Endodermal cell (in vitro differentiated cells): ENCODE data around the gene ORMDL3. TPM values are rescaled to one million over a fixed set of nuclear protein-coding genes. Genes with fewer than 3 reads are reported as not detected.

Experiments used
- DNase-seq: peaks from one replicate; pipeline ENCODE4 v3.0.0-alpha.2; 2017
- H3K27ac ChIP-seq: 2 replicates; pipeline ENCODE4 v1.5.1; 2013; ENCODE audit warnings: mild to moderate bottlenecking, low read depth, low read length, moderate library complexity
- H3K27me3 ChIP-seq: 2 replicates; pipeline ENCODE4 v1.6.1; 2013; ENCODE audit warnings: mild to moderate bottlenecking, low read length, moderate library complexity; ENCODE audit not compliant: insufficient read depth, control insufficient read depth, poor library complexity, severe bottlenecking
- H3K36me3 ChIP-seq: 2 replicates; pipeline ENCODE4 v1.7.0; 2013; ENCODE audit warnings: mild to moderate bottlenecking, low read length, moderate library complexity; ENCODE audit not compliant: control insufficient read depth, insufficient read depth
- H3K4me1 ChIP-seq: one replicate; pipeline ENCODE4 v1.7.0; 2013; ENCODE audit warnings: low read length; ENCODE audit not compliant: control insufficient read depth, insufficient read depth
- H3K4me3 ChIP-seq: 2 replicates; pipeline ENCODE4 v1.5.1; 2013; ENCODE audit warnings: mild to moderate bottlenecking, low read length, moderate library complexity
- H3K9ac ChIP-seq: 2 replicates; pipeline ENCODE4 v1.6.1; 2013; ENCODE audit warnings: mild to moderate bottlenecking, low read length, moderate library complexity; ENCODE audit not compliant: poor library complexity, severe bottlenecking; ENCODE audit errors: extremely low read depth
- H3K9me3 ChIP-seq: 2 replicates; pipeline ENCODE4 v1.6.1; 2013; ENCODE audit warnings: mild to moderate bottlenecking, low read length, moderate library complexity; ENCODE audit not compliant: control insufficient read depth
- H3K27ac Mint-ChIP-seq: 2 replicates; pipeline ENCODE4 v1.8.0; 2020; ENCODE audit warnings: mixed read lengths
- H3K27me3 Mint-ChIP-seq: 2 replicates; pipeline ENCODE4 v1.8.0; 2021; ENCODE audit warnings: mild to moderate bottlenecking, mixed read lengths; ENCODE audit not compliant: insufficient read depth
- H3K36me3 Mint-ChIP-seq: 2 replicates; pipeline ENCODE4 v1.8.0; 2020; ENCODE audit warnings: low read depth, mixed read lengths
- H3K4me1 Mint-ChIP-seq: 2 replicates; pipeline ENCODE4 v1.8.0; 2020; ENCODE audit warnings: mixed read lengths
- H3K4me3 Mint-ChIP-seq: 2 replicates; pipeline ENCODE4 v1.8.0; 2020; ENCODE audit warnings: mild to moderate bottlenecking, moderate library complexity, mixed read lengths
- H3K9me3 Mint-ChIP-seq: 2 replicates; pipeline ENCODE4 v1.8.0; 2020; ENCODE audit warnings: mild to moderate bottlenecking, mixed read lengths
- WGBS, 2 experiments: methylation state at CpG; one replicate each; pipeline versions ENCODE4 v1.1.5 to v1.1.7; 2013; ENCODE audit warnings: missing lambda C conversion rate in 2 of 2, mixed read lengths in 1 of 2; ENCODE audit not compliant: insufficient coverage in 1 of 2, insufficient read length in 1 of 2; 5-methylcytosine and 5-hydroxymethylcytosine counted together
- total RNA-seq, 2 donors: library from RNA; stranded (reverse); fragmentation: NEBNext Ultra II Directional in 1 of 2; extraction: Animal tissue kit (Norgen Biotek cat#: 25700) in 1 of 2; gene quantifications; 2 replicates in 1 of 2; 3 replicates in 1 of 2; pipeline ENCODE4 v1.2.1, GENCODE V29; 2021
- TF ChIP-seq, protein P1 (sequence below): fragments of 200-600 bp; sonication (generic); conservative IDR thresholded peaks from 2 replicates; pipeline ENCODE4 v1.5.0; 2021; ENCODE audit warnings: antibody characterized with exemption, mild to moderate bottlenecking

ORMDL3 gene
- total RNA-seq, 2 donors from 2014 or later: 77.7 to 83.8 TPM

DNA sequence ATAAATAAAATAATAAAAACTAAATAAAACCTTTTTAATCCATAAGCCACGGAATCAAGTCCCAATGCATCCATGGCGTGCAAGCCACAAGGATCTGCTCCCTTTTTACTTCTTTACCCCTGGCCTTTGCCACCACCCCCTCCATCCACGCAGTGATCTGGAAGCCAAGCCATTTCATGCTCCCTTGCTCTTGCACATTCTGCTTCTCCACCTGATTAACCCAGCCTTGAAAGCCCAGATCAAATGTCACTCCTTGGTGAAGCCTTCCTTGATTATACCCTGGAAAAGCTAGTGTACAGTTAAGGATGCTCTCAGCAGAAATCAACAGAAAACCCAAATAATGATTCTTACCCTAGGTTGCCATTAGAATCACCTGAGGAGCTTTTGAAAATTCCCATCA, 10.0 kb upstream of the ORMDL3 start:
- Histone ChIP-seq H3K4me3 (no peak overlapping the region), H3K4me1 (no peaks in the 10 kb centered on the region), H3K9me3 (no peaks in the 10 kb centered on the region), H3K27me3 (no peaks in the 10 kb centered on the region), H3K9ac (no peak overlapping the region), H3K36me3 (no peaks in the 10 kb centered on the region), H3K27ac (no peak overlapping the region)
- Mint-ChIP-seq H3K9me3 (no peaks in the 10 kb centered on the region), H3K36me3 (no peaks in the 10 kb centered on the region), H3K4me3 (no peak overlapping the region), H3K27me3 (peaks cover 3% of the 10 kb centered on the region), H3K4me1 (peaks cover 14% of the 10 kb centered on the region), H3K27ac (no peak overlapping the region)
- TF ChIP-seq, protein P1, sequence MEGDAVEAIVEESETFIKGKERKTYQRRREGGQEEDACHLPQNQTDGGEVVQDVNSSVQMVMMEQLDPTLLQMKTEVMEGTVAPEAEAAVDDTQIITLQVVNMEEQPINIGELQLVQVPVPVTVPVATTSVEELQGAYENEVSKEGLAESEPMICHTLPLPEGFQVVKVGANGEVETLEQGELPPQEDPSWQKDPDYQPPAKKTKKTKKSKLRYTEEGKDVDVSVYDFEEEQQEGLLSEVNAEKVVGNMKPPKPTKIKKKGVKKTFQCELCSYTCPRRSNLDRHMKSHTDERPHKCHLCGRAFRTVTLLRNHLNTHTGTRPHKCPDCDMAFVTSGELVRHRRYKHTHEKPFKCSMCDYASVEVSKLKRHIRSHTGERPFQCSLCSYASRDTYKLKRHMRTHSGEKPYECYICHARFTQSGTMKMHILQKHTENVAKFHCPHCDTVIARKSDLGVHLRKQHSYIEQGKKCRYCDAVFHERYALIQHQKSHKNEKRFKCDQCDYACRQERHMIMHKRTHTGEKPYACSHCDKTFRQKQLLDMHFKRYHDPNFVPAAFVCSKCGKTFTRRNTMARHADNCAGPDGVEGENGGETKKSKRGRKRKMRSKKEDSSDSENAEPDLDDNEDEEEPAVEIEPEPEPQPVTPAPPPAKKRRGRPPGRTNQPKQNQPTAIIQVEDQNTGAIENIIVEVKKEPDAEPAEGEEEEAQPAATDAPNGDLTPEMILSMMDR: no peak
- WGBS, 2 experiments: 92 to 100% methylated on average over 2 to 3 of the region's 3 CpGs
- DNase-seq: no peak

DNA sequence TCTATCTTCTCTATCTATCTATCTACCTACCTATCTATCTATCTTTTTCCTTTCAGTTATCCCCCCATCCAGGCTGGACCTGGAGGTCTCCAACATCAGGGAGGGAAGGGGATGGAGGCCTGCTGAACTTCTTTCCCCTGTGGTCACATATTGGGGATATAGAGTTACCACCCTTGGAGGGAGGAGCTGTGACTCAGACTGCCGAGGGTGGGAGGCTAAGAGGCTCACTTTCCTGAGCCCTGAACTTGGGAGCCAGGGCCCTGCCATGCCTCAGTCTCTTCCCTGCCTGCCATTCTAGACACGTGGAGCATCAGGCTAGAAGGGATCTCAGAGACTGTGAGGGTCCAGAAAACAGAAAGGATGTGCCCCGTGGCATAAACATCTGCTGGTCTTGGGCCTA, 8.5 kb upstream of the ORMDL3 start:
- Mint-ChIP-seq H3K9me3 (no peaks in the 10 kb centered on the region), H3K4me1 (peaks cover 14% of the 10 kb centered on the region), H3K27ac (no peak overlapping the region), H3K36me3 (no peaks in the 10 kb centered on the region), H3K4me3 (no peak overlapping the region), H3K27me3 (no peaks in the 10 kb centered on the region)
- 44 to 64% methylated on average over 3 of the region's 3 CpGs for WGBS, 2 experiments
- no peak for DNase-seq
- Histone ChIP-seq H3K9me3 (no peaks in the 10 kb centered on the region), H3K4me1 (no peaks in the 10 kb centered on the region), H3K9ac (no peak overlapping the region), H3K27me3 (no peaks in the 10 kb centered on the region), H3K27ac (no peak overlapping the region), H3K36me3 (no peaks in the 10 kb centered on the region), H3K4me3 (no peak overlapping the region)
- TF ChIP-seq, protein P1: no peak

DNA sequence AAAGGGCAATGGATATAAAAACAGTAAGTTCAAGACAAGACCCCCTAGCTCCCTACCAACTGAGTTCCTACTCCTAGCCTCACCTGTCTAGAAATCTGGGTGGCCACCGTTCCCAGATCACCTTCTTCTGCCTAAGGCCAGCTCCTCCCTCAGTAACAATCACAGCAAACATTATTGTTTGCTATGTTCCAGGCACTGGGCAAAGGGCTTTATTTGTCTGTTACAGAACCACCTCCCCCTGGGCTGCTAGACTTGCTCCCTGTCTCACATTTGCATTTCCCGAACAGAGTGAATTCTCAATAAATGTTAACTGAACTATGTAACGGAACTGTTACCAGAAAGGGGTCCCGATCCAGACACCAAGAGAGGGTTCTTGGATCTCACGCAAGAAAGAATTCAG, 6.9 kb upstream of the ORMDL3 start:
- no peak for DNase-seq
- H3K4me3 Mint-ChIP-seq: no peak overlapping the region

More for the DNA sequence above, 6.9 kb upstream of the ORMDL3 start:
- peaks cover 14% of the 10 kb centered on the region for H3K4me1 Mint-ChIP-seq
- no peak overlapping the region for H3K27ac Mint-ChIP-seq
- Histone ChIP-seq H3K36me3 (no peaks in the 10 kb centered on the region), H3K4me1 (no peaks in the 10 kb centered on the region), H3K27me3 (no peaks in the 10 kb centered on the region), H3K9me3 (no peaks in the 10 kb centered on the region), H3K9ac (no peak overlapping the region), H3K27ac (no peak overlapping the region), H3K4me3 (no peak overlapping the region)
- no peaks in the 10 kb centered on the region for H3K9me3 Mint-ChIP-seq
- TF ChIP-seq, protein P1: no peak
- H3K36me3 Mint-ChIP-seq: no peaks in the 10 kb centered on the region
- H3K27me3 Mint-ChIP-seq: no peaks in the 10 kb centered on the region
- 85 to 96% methylated on average over 5 of the region's 5 CpGs for WGBS, 2 experiments
